ENCODE data around the gene VANGL2.

- no peak for TF ChIP-seq POLR2A (IDR thresholded peaks at IDR 0.05; ENCODE audit: low read depth, low read length)
- no peak for TF ChIP-seq TAF1 (IDR thresholded peaks at IDR 0.05; ENCODE audit: low read depth, low read length)
- TF ChIP-seq POLR2AphosphoS5 (IDR thresholded peaks at IDR 0.05; ENCODE audit: low read depth, low read length): no peak
Measured at GRCh38 chr1:160373696-160374095, 26.7 kb upstream of the VANGL2 start.

All from GM12891 (cell line).